H1 (cell line): ENCODE results near the gene PGBD4. TPM values are rescaled to one million over a fixed set of nuclear protein-coding genes. Genes with fewer than 3 reads are reported as not detected.

ENCODE experiments used
- CTCF ChIA-PET: fragments of 300-600 bp; sonication (Branson Sonifier 250); formaldehyde crosslinking; loops from one replicate; lab custom pipeline; 2021; ENCODE audit not compliant: partially characterized antibody; lab: Charles Lee
- POLR2A ChIA-PET: fragments of 300-600 bp; sonication (Branson Sonifier 250); formaldehyde crosslinking; loops from one replicate; lab custom pipeline; 2021; ENCODE audit warnings: inconsistent platforms; ENCODE audit not compliant: partially characterized antibody; lab: Charles Lee
- DNase-seq, 2 experiments: peaks; one replicate each; pipeline versions ENCODE4 v3.0.0 to v3.0.0-alpha.2; 2010 to 2022; ENCODE audit warnings: low spot score in 2 of 2, low read depth in 1 of 2, mixed read lengths in 1 of 2
- FAIRE-seq: peaks from 2 replicates; lab custom pipeline; 2011; peaks lifted over from hg19 to GRCh38; lab: Jason Lieb, UNC
- H2AFZ ChIP-seq: 2 replicates; pipeline ENCODE4 v1.8.1; 2012; ENCODE audit warnings: low read length, inconsistent platforms
- H2AK5ac ChIP-seq: 2 replicates; pipeline ENCODE4 v1.6.1; 2013; ENCODE audit warnings: low read depth, low read length
- H2BK120ac ChIP-seq: replicated peaks from 2 replicates; pipeline ENCODE3; 2013; ENCODE audit warnings: low read depth, low read length, inconsistent platforms
- H2BK12ac ChIP-seq: 2 replicates; pipeline ENCODE4 v1.6.1; 2013; ENCODE audit warnings: low read depth, low read length
- H2BK15ac ChIP-seq: 2 replicates; pipeline ENCODE4 v1.6.1; 2013; ENCODE audit warnings: low read length
- H2BK20ac ChIP-seq: 2 replicates; pipeline ENCODE4 v1.6.1; 2013; ENCODE audit warnings: low read length
- H2BK5ac ChIP-seq: 2 replicates; pipeline ENCODE4 v1.6.1; 2013; ENCODE audit warnings: low read depth, low read length
- H3K14ac ChIP-seq: 2 replicates; pipeline ENCODE4 v1.6.1; 2013; ENCODE audit warnings: inconsistent platforms; ENCODE audit not compliant: insufficient read length
- H3K18ac ChIP-seq: 2 replicates; pipeline ENCODE4 v1.6.1; 2013; ENCODE audit warnings: low read length; ENCODE audit errors: extremely low read depth
- H3K23ac ChIP-seq: 2 replicates; pipeline ENCODE4 v1.6.1; 2013; ENCODE audit warnings: inconsistent platforms; ENCODE audit not compliant: insufficient read length
- H3K23me2 ChIP-seq: 2 replicates; pipeline ENCODE4 v1.6.1; 2013; ENCODE audit warnings: low read depth, low read length
- H3K27ac ChIP-seq: 2 replicates; pipeline ENCODE4 v1.6.1; 2011; ENCODE audit warnings: low read depth, low read length, inconsistent platforms
- H3K27me3 ChIP-seq, 4 experiments: replicated peaks in 1 of 4; 1 replicate in 1 of 4; 2 replicates in 3 of 4; pipeline versions ENCODE4 v1.6.1 to v1.8.1; 2011 to 2013; ENCODE audit warnings: low read length in 3 of 4, mild to moderate bottlenecking in 3 of 4, inconsistent platforms in 2 of 4, mixed read lengths in 2 of 4, moderate library complexity in 1 of 4; ENCODE audit not compliant: control insufficient read depth in 3 of 4, insufficient read depth in 3 of 4; ENCODE audit errors: extremely low read depth in 1 of 4
- H3K36me3 ChIP-seq, 4 experiments: 2 replicates each; pipeline versions ENCODE4 v1.6.1 to v1.8.1; 2011 to 2013; ENCODE audit warnings: mild to moderate bottlenecking in 4 of 4, low read length in 3 of 4, moderate library complexity in 2 of 4, control low read depth in 1 of 4, inconsistent platforms in 1 of 4; ENCODE audit not compliant: insufficient read depth in 4 of 4, control insufficient read depth in 2 of 4
- H3K4ac ChIP-seq: replicated peaks from 2 replicates; pipeline ENCODE3; 2013; ENCODE audit warnings: low read length, low read depth, mixed read lengths, inconsistent platforms; ENCODE audit not compliant: insufficient read length
- H3K4me1 ChIP-seq, 4 experiments: replicated peaks in 1 of 4; 1 replicate in 1 of 4; 2 replicates in 3 of 4; pipeline versions ENCODE4 v1.6.1 to v1.8.1; 2011 to 2013; ENCODE audit warnings: low read length in 3 of 4, inconsistent platforms in 2 of 4, mixed read lengths in 1 of 4; ENCODE audit not compliant: insufficient read depth in 4 of 4, control insufficient read depth in 3 of 4
- H3K4me2 ChIP-seq, 2 experiments: 2 replicates each; pipeline versions ENCODE4 v1.6.1 to v1.8.1; 2011 to 2013; ENCODE audit warnings: low read depth in 2 of 2, low read length in 2 of 2, control low read depth in 1 of 2, inconsistent platforms in 1 of 2, mild to moderate bottlenecking in 1 of 2; ENCODE audit not compliant: insufficient read depth in 1 of 2
- H3K4me3 ChIP-seq, 4 experiments: fragments of 200-600, 300-600 bp in 1 of 4; sonication (generic), shearing (Covaris generic), sonication (Bioruptor Twin) in 1 of 4; 2 replicates each; pipeline versions ENCODE4 v1.5.1 to v1.8.1; 2011 to 2016; ENCODE audit warnings: low read length in 4 of 4, low read depth in 3 of 4, control low read depth in 2 of 4, inconsistent platforms in 2 of 4, mild to moderate bottlenecking in 2 of 4, mixed read lengths in 1 of 4, moderate library complexity in 1 of 4; ENCODE audit not compliant: insufficient read depth in 2 of 4; ENCODE audit errors: extremely low read depth in 1 of 4
- H3K56ac ChIP-seq: replicated peaks from 2 replicates; pipeline ENCODE3; 2013; ENCODE audit warnings: low read depth, mild to moderate bottlenecking, mixed read lengths, low read length, inconsistent platforms; ENCODE audit not compliant: insufficient read length
- H3K79me1 ChIP-seq: 2 replicates; pipeline ENCODE4 v1.6.1; 2013; ENCODE audit warnings: low read depth, low read length, control low read depth
- H3K79me2 ChIP-seq, 2 experiments: 2 replicates each; pipeline versions ENCODE4 v1.6.1 to v1.8.1; 2012 to 2013; ENCODE audit warnings: low read length in 2 of 2, mild to moderate bottlenecking in 2 of 2, inconsistent platforms in 1 of 2; ENCODE audit not compliant: insufficient read depth in 2 of 2, control insufficient read depth in 1 of 2
- H3K9ac ChIP-seq, 4 experiments: replicated peaks in 1 of 4; 1 replicate in 1 of 4; 2 replicates in 3 of 4; pipeline versions ENCODE4 v1.6.1 to v1.8.1; 2011 to 2013; ENCODE audit warnings: low read depth in 3 of 4, low read length in 3 of 4, control low read depth in 2 of 4, mild to moderate bottlenecking in 2 of 4, moderate library complexity in 2 of 4, inconsistent platforms in 1 of 4; ENCODE audit errors: extremely low read depth in 1 of 4
- H3K9me3 ChIP-seq, 2 experiments: 2 replicates each; pipeline versions ENCODE4 v1.6.1 to v1.8.1; 2012 to 2013; ENCODE audit warnings: mild to moderate bottlenecking in 2 of 2, moderate library complexity in 2 of 2, control low read depth in 1 of 2, inconsistent platforms in 1 of 2, low read depth in 1 of 2, low read length in 1 of 2, mixed read lengths in 1 of 2; ENCODE audit not compliant: insufficient read depth in 2 of 2
- H4K20me1 ChIP-seq, 2 experiments: replicated peaks in 1 of 2; 2 replicates each; pipeline versions ENCODE3 to v1.8.1; 2011 to 2013; ENCODE audit warnings: inconsistent platforms in 2 of 2, low read length in 2 of 2, mild to moderate bottlenecking in 1 of 2; ENCODE audit not compliant: insufficient read depth in 2 of 2, control insufficient read depth in 1 of 2
- H4K5ac ChIP-seq: 2 replicates; pipeline ENCODE4 v1.6.1; 2013; ENCODE audit warnings: low read length, low read depth, mixed read lengths, inconsistent platforms; ENCODE audit not compliant: insufficient read length
- H4K8ac ChIP-seq: 2 replicates; pipeline ENCODE4 v1.8.0; 2013; ENCODE audit warnings: mild to moderate bottlenecking, moderate library complexity, low read length, inconsistent platforms; ENCODE audit not compliant: insufficient read depth; ENCODE audit errors: extremely low read depth
- H4K91ac ChIP-seq: replicated peaks from 2 replicates; pipeline ENCODE3; 2013; ENCODE audit warnings: low read length, mixed read lengths, inconsistent platforms; ENCODE audit not compliant: insufficient read length
- CTBP2 ChIP-seq: IDR thresholded peaks from 2 replicates; pipeline ENCODE4 v1.7.0; 2011; ENCODE audit warnings: borderline replicate concordance, mild to moderate bottlenecking, moderate library complexity, mixed read lengths, low read length; ENCODE audit not compliant: insufficient read depth, insufficient read length
- E2F6 ChIP-seq: IDR thresholded peaks from 2 replicates; pipeline ENCODE4 v1.6.1; 2012; ENCODE audit warnings: inconsistent platforms
- KDM5A ChIP-seq: fragments of 200-600 bp; IDR thresholded peaks from 2 replicates; pipeline ENCODE4 v1.7.1; 2012; ENCODE audit warnings: mild to moderate bottlenecking, low read length, inconsistent platforms, mixed read lengths
- NANOG ChIP-seq: IDR thresholded peaks from 2 replicates; pipeline ENCODE4 v1.6.1; 2011; ENCODE audit warnings: low read length, low read depth, mild to moderate bottlenecking, inconsistent platforms; ENCODE audit not compliant: insufficient read depth, poor library complexity, severe bottlenecking
- RAD21 ChIP-seq, 2 experiments: IDR thresholded peaks in 1 of 2; conservative IDR thresholded peaks in 1 of 2; 2 replicates each; pipeline ENCODE4 v1.6.1; 2011; ENCODE audit warnings: low read depth in 2 of 2, low read length in 2 of 2, improper control_type of control experiment in 1 of 2, inconsistent platforms in 1 of 2, mild to moderate bottlenecking in 1 of 2, moderate library complexity in 1 of 2
- RFX5 ChIP-seq: IDR thresholded peaks from 2 replicates; pipeline ENCODE4 v1.6.1; 2011; ENCODE audit warnings: low read depth, low read length, improper control_type of control experiment, borderline replicate concordance
- SIN3A ChIP-seq, 2 experiments: IDR thresholded peaks in 1 of 2; conservative IDR thresholded peaks in 1 of 2; 2 replicates each; pipeline ENCODE4 v1.6.1; 2011 to 2012; ENCODE audit warnings: low read length in 2 of 2, improper control_type of control experiment in 1 of 2, low read depth in 1 of 2, mild to moderate bottlenecking in 1 of 2
- SP1 ChIP-seq: IDR thresholded peaks from 2 replicates; pipeline ENCODE4 v1.6.1; 2011; ENCODE audit warnings: low read depth, low read length
- SP2 ChIP-seq: IDR thresholded peaks from 2 replicates; pipeline ENCODE4 v1.6.1; 2012; ENCODE audit warnings: mild to moderate bottlenecking, low read length, inconsistent platforms
- SUZ12 ChIP-seq: fragments of 200-600 bp; sonication (generic); IDR thresholded peaks from 2 replicates; pipeline ENCODE4 v1.6.1; 2012; ENCODE audit warnings: mild to moderate bottlenecking, inconsistent platforms, low read length, moderate library complexity, mixed read lengths
- TCF12 ChIP-seq: IDR thresholded peaks from 2 replicates; pipeline ENCODE4 v1.6.1; 2011; ENCODE audit warnings: low read depth, mild to moderate bottlenecking, low read length
- USF2 ChIP-seq: IDR thresholded peaks from 2 replicates; pipeline ENCODE4 v1.6.1; 2011; ENCODE audit warnings: low read length, improper control_type of control experiment
- WGBS, 2 experiments: shearing (Covaris generic) in 1 of 2; methylation state at CpG; one replicate each; pipeline versions ENCODE4 v1.1.6 to v1.1.7; 2013 to 2015; ENCODE audit warnings: low lambda C conversion rate in 2 of 2, mixed read lengths in 2 of 2, inconsistent platforms in 1 of 2, low coverage in 1 of 2, missing lambda C conversion rate in 1 of 2; ENCODE audit not compliant: insufficient replicate concordance in 2 of 2, insufficient coverage in 1 of 2, insufficient read length in 1 of 2; ENCODE audit errors: extremely low coverage in 1 of 2, missing lambda C conversion rate in 1 of 2; 5-methylcytosine and 5-hydroxymethylcytosine counted together
- polyA plus RNA-seq, 7 experiments: library from polyadenylated mRNA; depleted of rRNA in 3 of 7; stranded (reverse) in 5 of 7; unstranded in 2 of 7; fragments of >200 nt in 5 of 7; fragments of 200-250 nt in 2 of 7; gene quantifications; 1 replicate in 5 of 7; 2 replicates in 1 of 7; 4 replicates in 1 of 7; pipeline versions ENCODE4 v1.2.1 to v1.2.3, GENCODE V29; 2011 to 2013; ENCODE audit warnings: missing spikeins in 2 of 7, mixed read lengths in 2 of 7
- total RNA-seq: library from RNA; stranded (reverse); fragmentation: NEBNext Ultra II Directional; extraction: Animal tissue kit (Norgen Biotek cat#: 25700); gene quantifications from 2 replicates; pipeline ENCODE4 v1.2.1, GENCODE V29; 2021

PGBD4 gene
- total and polyA plus RNA-seq, 2 of the 8 experiments (the other 6 are each of a cell fraction or from before 2014, with no cell fraction given) = 0.68 to 0.76 TPM

GRCh38 chr15:34076785-34077184 is 25.1 kb upstream of the PGBD4 start:
- DNase-seq (no peak), FAIRE-seq (no peak)
- Histone ChIP-seq H2BK120ac (no peak overlapping the region), H4K20me1 (no peaks in the 10 kb centered on the region), H3K23me2 (no peaks in the 10 kb centered on the region), H3K79me1 (no peaks in the 10 kb centered on the region), H3K4me3 (no peak overlapping the region), H2BK20ac (no peak overlapping the region), H2BK15ac (no peak overlapping the region), H3K4ac (no peak overlapping the region), H3K23ac (no peak overlapping the region), H2BK5ac (no peak overlapping the region), H3K9me3 (no peaks in the 10 kb centered on the region), H4K91ac (no peak overlapping the region), H3K14ac (no peak overlapping the region), H3K18ac (no peak overlapping the region), H3K79me2 (no peaks in the 10 kb centered on the region), H4K5ac (no peak overlapping the region), H3K56ac (no peak overlapping the region), H3K9ac (no peak overlapping the region), H2AK5ac (no peak overlapping the region), H3K27me3 (no peaks in the 10 kb centered on the region), H3K4me1 (no peaks in the 10 kb centered on the region), H3K27ac (no peak overlapping the region), H3K4me2 (no peak overlapping the region), H2BK12ac (no peak overlapping the region), H3K36me3 (no peaks in the 10 kb centered on the region), H4K8ac (no peak overlapping the region), H2AFZ (no peak overlapping the region)
- CTCF ChIA-PET = interaction anchor here (0.8 to 1.2 kb wide), 4 partner anchors 14 to 165 kb away, joined by 3 to 5 read pairs (median 4); no protein-coding TSS in a partner anchor
- POLR2A ChIA-PET = interaction anchor here (1.2 kb wide), 1 partner anchor 158 kb away, joined by 3 read pairs; no protein-coding TSS in a partner anchor
- WGBS, 2 experiments = 94% methylated on average over 4 of the region's 4 CpGs; no CpG with 5 or more reads in 1 of the 2 experiments
- no peak for TF ChIP-seq TCF12
- no peak for TF ChIP-seq E2F6
- no peak for TF ChIP-seq RAD21 (IDR thresholded peaks at IDR 0.05 in 1 of 2, conservative IDR thresholded peaks at IDR 0.05 in 1 of 2; ENCODE audit: low read depth in 2 of 2, low read length in 2 of 2)
- no peak for TF ChIP-seq SP2
- TF ChIP-seq SIN3A (conservative IDR thresholded peaks at IDR 0.05 in 1 of 2, IDR thresholded peaks at IDR 0.05 in 1 of 2; ENCODE audit: low read depth in 1 of 2, low read length in 2 of 2) = no peak
- TF ChIP-seq RFX5 = no peak
- TF ChIP-seq NANOG = no peak
- no peak for TF ChIP-seq SUZ12
- no peak for TF ChIP-seq USF2
- no peak for TF ChIP-seq KDM5A
- no peak for TF ChIP-seq SP1
- no peak for TF ChIP-seq CTBP2
